Endothelial cell of umbilical vein (primary cell): Measurements from ENCODE around the gene EIF2D. TPM values are rescaled to one million over a fixed set of nuclear protein-coding genes. Genes with fewer than 3 reads are reported as not detected.

Experiments used
- BruUV-seq: library from RNA; stranded (reverse); fragments of 400-500 nt; replicated peaks from 2 replicates; lab custom pipeline; 2021; lab: Mats Ljungman, UMichigan
- CTCF ChIA-PET: fragments of 300-600, 350-600 bp; sonication (Branson Sonifier 250); formaldehyde crosslinking; loops from one replicate; lab custom pipeline; 2021; ENCODE audit warnings: antibody characterized with exemption, inconsistent platforms; lab: Charles Lee
- POLR2A ChIA-PET: fragments of 300-600, 350-600 bp; sonication (Branson Sonifier 250); formaldehyde crosslinking; loops from one replicate; lab custom pipeline; 2021; ENCODE audit warnings: antibody characterized with exemption, inconsistent platforms; lab: Charles Lee
- DNase-seq: peaks from one replicate; pipeline ENCODE4 v3.0.0-alpha.2; 2011; ENCODE audit warnings: low read depth, low spot score
- FAIRE-seq: peaks from 2 replicates; lab custom pipeline; 2011; peaks lifted over from hg19 to GRCh38; lab: Jason Lieb, UNC
- H2AFZ ChIP-seq: 2 replicates; pipeline ENCODE4 v1.6.0; 2012; ENCODE audit warnings: low read depth, low read length, control low read depth, inconsistent platforms
- H3K27ac ChIP-seq: 2 replicates; pipeline ENCODE4 v1.5.1; 2011; ENCODE audit warnings: low read depth, mild to moderate bottlenecking, control low read depth, low read length, moderate library complexity; ENCODE audit not compliant: insufficient read depth
- H3K27me3 ChIP-seq, 2 experiments: 2 replicates each; pipeline versions ENCODE4 v1.6.0 to v1.6.1; 2011; ENCODE audit warnings: low read length in 2 of 2, mixed read lengths in 1 of 2; ENCODE audit not compliant: control insufficient read depth in 2 of 2, insufficient read depth in 2 of 2
- H3K36me3 ChIP-seq, 2 experiments: 2 replicates in 1 of 2; 3 replicates in 1 of 2; pipeline ENCODE4 v1.5.1; 2011; ENCODE audit warnings: low read length in 2 of 2, mild to moderate bottlenecking in 1 of 2, moderate library complexity in 1 of 2; ENCODE audit not compliant: control insufficient read depth in 2 of 2, insufficient read depth in 2 of 2; ENCODE audit errors: extremely low read depth in 1 of 2
- H3K4me1 ChIP-seq: 3 replicates; pipeline ENCODE4 v1.5.1; 2011; ENCODE audit warnings: mild to moderate bottlenecking, low read length; ENCODE audit not compliant: control insufficient read depth, insufficient read depth; ENCODE audit errors: extremely low read depth
- H3K4me2 ChIP-seq: 2 replicates; pipeline ENCODE4 v1.6.1; 2011; ENCODE audit warnings: low read length, control low read depth, mixed read lengths; ENCODE audit not compliant: insufficient read depth
- H3K4me3 ChIP-seq, 3 experiments: fragments of 200-600 bp in 1 of 3; sonication (generic), shearing (Covaris generic) in 1 of 3; replicated peaks in 1 of 3; 2 replicates each; pipeline ENCODE4 v1.5.1; 2011 to 2016; ENCODE audit warnings: control low read depth in 3 of 3, low read length in 3 of 3, mild to moderate bottlenecking in 2 of 3, inconsistent platforms in 1 of 3, low read depth in 1 of 3, moderate library complexity in 1 of 3; ENCODE audit not compliant: insufficient read depth in 1 of 3
- H3K79me2 ChIP-seq: 2 replicates; pipeline ENCODE4 v1.6.0; 2012; ENCODE audit warnings: low read length, inconsistent platforms; ENCODE audit not compliant: control insufficient read depth, insufficient read depth
- H3K9ac ChIP-seq: replicated peaks from 2 replicates; pipeline ENCODE3; 2011; ENCODE audit warnings: low read length, control low read depth; ENCODE audit not compliant: insufficient read depth; ENCODE audit errors: extremely low read depth
- H3K9me1 ChIP-seq: replicated peaks from 3 replicates; pipeline ENCODE4 v1.6.0; 2011; ENCODE audit warnings: mild to moderate bottlenecking, low read length; ENCODE audit not compliant: control insufficient read depth, insufficient read depth; ENCODE audit errors: extremely low read depth
- H3K9me3 ChIP-seq: replicated peaks from 2 replicates; pipeline ENCODE4 v1.5.1; 2012; ENCODE audit warnings: low read length, inconsistent platforms; ENCODE audit not compliant: control insufficient read depth, insufficient read depth
- H4K20me1 ChIP-seq: replicated peaks from 2 replicates; pipeline ENCODE3; 2011; ENCODE audit warnings: mild to moderate bottlenecking, low read length; ENCODE audit not compliant: control insufficient read depth, insufficient read depth; ENCODE audit errors: extremely low read depth
- EZH2 ChIP-seq: IDR thresholded peaks from 2 replicates; pipeline ENCODE4 v1.6.1; 2012; ENCODE audit warnings: borderline replicate concordance, low read depth, mild to moderate bottlenecking, moderate library complexity, low read length, inconsistent platforms; ENCODE audit not compliant: severe bottlenecking
- GATA2 ChIP-seq: IDR thresholded peaks from 2 replicates; pipeline ENCODE4 v1.7.0; 2011; ENCODE audit warnings: low read depth, mild to moderate bottlenecking, moderate library complexity, mixed read lengths, low read length; ENCODE audit not compliant: insufficient read length, insufficient read depth
- JUN ChIP-seq: IDR thresholded peaks from 2 replicates; pipeline ENCODE4 v1.6.1; 2011; ENCODE audit warnings: borderline replicate concordance, low read depth; ENCODE audit not compliant: insufficient read length, insufficient read depth
- POLR2AphosphoS5 ChIP-seq: IDR thresholded peaks from 2 replicates; pipeline ENCODE4 v1.6.1; 2012; ENCODE audit warnings: low read depth, mild to moderate bottlenecking, control low read depth, low read length, moderate library complexity; ENCODE audit not compliant: insufficient read depth
- dilution Hi-C: fragments of 300-500 bp; cut with MboI; formaldehyde crosslinking; loops from one replicate; pipeline ENCODE4 v1.15.0; 2019; ENCODE audit warnings: low sequenced_read_pairs; ENCODE audit not compliant: extremely low pct_ligation_motif_present
- intact Hi-C: fragments of 100-400 bp; cut with micrococcal nuclease; formaldehyde crosslinking; loops from one replicate; pipeline ENCODE4 v1.10.0; 2022
- polyA plus RNA-seq, 4 experiments: library from polyadenylated mRNA; depleted of rRNA in 3 of 4; stranded (reverse) in 3 of 4; unstranded in 1 of 4; fragments of >200 nt; gene quantifications; 2 replicates each; pipeline versions ENCODE4 v1.2.1 to v1.2.3, GENCODE V29; 2011 to 2012; ENCODE audit warnings: missing spikeins in 1 of 4
- total RNA-seq: library from RNA; stranded (reverse); gene quantifications from 2 replicates; pipeline ENCODE4 v1.2.3, GENCODE V29; 2021
- TF ChIP-seq, protein P1 (sequence below), 2 donors: IDR thresholded peaks; 1 replicate in 1 of 2; 2 replicates in 1 of 2; pipeline ENCODE4 v1.5.1; 2011; ENCODE audit warnings: low read length in 2 of 2, mild to moderate bottlenecking in 2 of 2, moderate library complexity in 2 of 2, control low read depth in 1 of 2, inconsistent platforms in 1 of 2, low read depth in 1 of 2; ENCODE audit not compliant: insufficient read depth in 1 of 2; ENCODE audit errors: extremely low read depth in 1 of 2
- TF ChIP-seq, protein P2 (sequence below): IDR thresholded peaks from 2 replicates; pipeline ENCODE4 v1.6.1; 2011; ENCODE audit not compliant: insufficient read depth, insufficient read length

Gene EIF2D
- total and polyA plus RNA-seq, 2 donors (not counting 3 experiments of a cell fraction or from before 2014, with no cell fraction given): 48.0 to 54.1 TPM

DNA sequence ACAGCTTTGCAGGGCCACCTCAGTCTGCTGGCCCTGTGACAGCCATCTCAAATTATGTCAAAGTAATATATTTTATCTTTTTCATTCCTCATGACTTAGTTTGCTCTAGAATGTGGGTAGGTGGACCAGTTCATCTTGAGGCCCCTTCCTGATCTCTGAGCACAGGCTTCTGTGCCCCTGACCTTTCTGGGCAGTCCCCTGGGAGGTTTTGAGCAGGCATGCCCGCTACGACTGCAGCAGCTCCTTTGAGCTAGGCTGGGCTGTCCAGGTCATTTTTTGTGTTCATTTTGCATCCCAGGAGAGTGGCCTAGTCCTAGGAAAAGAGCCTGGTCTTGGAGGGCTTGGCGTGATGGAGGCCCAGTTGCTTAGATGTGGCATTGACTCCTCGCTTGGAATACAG, 42.7 kb downstream of the EIF2D start:
- Histone ChIP-seq H3K36me3 (no peaks in the 10 kb centered on the region), H3K9ac (no peak overlapping the region), H3K9me3 (no peaks in the 10 kb centered on the region), H2AFZ (no peak overlapping the region), H3K4me1 (peaks cover 5% of the 10 kb centered on the region), H3K27me3 (peaks cover 3 to 5% of the 10 kb centered on the region in 2 experiments), H3K79me2 (no peaks in the 10 kb centered on the region), H3K9me1 (no peaks in the 10 kb centered on the region), H4K20me1 (no peaks in the 10 kb centered on the region), H3K4me3 (no peak overlapping the region), H3K4me2 (no peak overlapping the region), H3K27ac (no peak overlapping the region)
- BruUV-seq: no TSS peak
- no peak for DNase-seq
- TF ChIP-seq POLR2AphosphoS5 (no peak), JUN (no peak), GATA2 (no peak), EZH2 (no peak)
- TF ChIP-seq, protein P1, sequence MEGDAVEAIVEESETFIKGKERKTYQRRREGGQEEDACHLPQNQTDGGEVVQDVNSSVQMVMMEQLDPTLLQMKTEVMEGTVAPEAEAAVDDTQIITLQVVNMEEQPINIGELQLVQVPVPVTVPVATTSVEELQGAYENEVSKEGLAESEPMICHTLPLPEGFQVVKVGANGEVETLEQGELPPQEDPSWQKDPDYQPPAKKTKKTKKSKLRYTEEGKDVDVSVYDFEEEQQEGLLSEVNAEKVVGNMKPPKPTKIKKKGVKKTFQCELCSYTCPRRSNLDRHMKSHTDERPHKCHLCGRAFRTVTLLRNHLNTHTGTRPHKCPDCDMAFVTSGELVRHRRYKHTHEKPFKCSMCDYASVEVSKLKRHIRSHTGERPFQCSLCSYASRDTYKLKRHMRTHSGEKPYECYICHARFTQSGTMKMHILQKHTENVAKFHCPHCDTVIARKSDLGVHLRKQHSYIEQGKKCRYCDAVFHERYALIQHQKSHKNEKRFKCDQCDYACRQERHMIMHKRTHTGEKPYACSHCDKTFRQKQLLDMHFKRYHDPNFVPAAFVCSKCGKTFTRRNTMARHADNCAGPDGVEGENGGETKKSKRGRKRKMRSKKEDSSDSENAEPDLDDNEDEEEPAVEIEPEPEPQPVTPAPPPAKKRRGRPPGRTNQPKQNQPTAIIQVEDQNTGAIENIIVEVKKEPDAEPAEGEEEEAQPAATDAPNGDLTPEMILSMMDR (IDR thresholded peaks at IDR 0.05; ENCODE audit: extremely low read depth in 1 of 2, insufficient read depth in 1 of 2, low read depth in 1 of 2, low read length in 2 of 2): no peak
- TF ChIP-seq, protein P2, sequence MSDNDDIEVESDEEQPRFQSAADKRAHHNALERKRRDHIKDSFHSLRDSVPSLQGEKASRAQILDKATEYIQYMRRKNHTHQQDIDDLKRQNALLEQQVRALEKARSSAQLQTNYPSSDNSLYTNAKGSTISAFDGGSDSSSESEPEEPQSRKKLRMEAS: no peak
- intact Hi-C loops: no loop called here
- no peak for FAIRE-seq
- POLR2A ChIA-PET: no interaction called here
- dilution Hi-C loops: no loop called here
- CTCF ChIA-PET: interaction anchor here (0.7 to 4.6 kb wide), 6 partner anchors 9 to 100 kb away, joined by 3 to 24 read pairs (median 4); partner anchors contain the start of gene EIF2D
